PC-3 (cell line): ENCODE measurements around the gene NUAK2. TPM values are rescaled to one million over a fixed set of nuclear protein-coding genes. Genes with fewer than 3 reads are reported as not detected.

Source experiments
- ATAC-seq: fragments of 200-7000 bp; cut with Tn5 transposase; 2 replicates; pipeline ENCODE4 v1.9.1; 2020; ENCODE audit warnings: mild to moderate bottlenecking, moderate library complexity
- BruUV-seq: library from RNA; stranded (reverse); fragments of 400-500 nt; replicated peaks from 2 replicates; lab custom pipeline; 2021; lab: Mats Ljungman, UMichigan
- CTCF ChIA-PET: fragments of 300-600 bp; sonication (Branson Sonifier 250); formaldehyde crosslinking; loops from one replicate; lab custom pipeline; 2022; ENCODE audit warnings: antibody characterized with exemption; lab: Charles Lee
- POLR2A ChIA-PET: fragments of 300-600 bp; sonication (Branson Sonifier 250); formaldehyde crosslinking; loops from one replicate; lab custom pipeline; 2022; ENCODE audit warnings: antibody characterized with exemption; ENCODE audit not compliant: unreplicated experiment; lab: Charles Lee
- DNase-seq: peaks from one replicate; pipeline ENCODE4 v3.0.0-alpha.2; 2015
- H2AFZ ChIP-seq: fragments of 300-600 bp; sonication (generic); 2 replicates; pipeline ENCODE4 v1.6.0; 2016; ENCODE audit warnings: antibody characterized with exemption, low read length
- H3F3A ChIP-seq: fragments of 300-600 bp; sonication (generic); one replicate; pipeline ENCODE4 v1.6.0; 2017; ENCODE audit warnings: antibody characterized with exemption, low read length, control low read depth, mild to moderate bottlenecking; ENCODE audit not compliant: unreplicated experiment
- H3K27ac ChIP-seq: fragments of 300-600 bp; sonication (generic); 2 replicates; pipeline ENCODE4 v1.5.1; 2016; ENCODE audit warnings: mild to moderate bottlenecking, low read length
- H3K27me3 ChIP-seq: fragments of 300-600 bp; sonication (generic); 2 replicates; pipeline ENCODE4 v1.6.1; 2016; ENCODE audit warnings: low read length, mixed read lengths
- H3K36me3 ChIP-seq: fragments of 300-600 bp; sonication (generic); 2 replicates; pipeline ENCODE4 v1.6.1; 2016; ENCODE audit warnings: low read depth, mixed run types, low read length, mixed read lengths
- H3K4me1 ChIP-seq: fragments of 300-600 bp; sonication (generic); 2 replicates; pipeline ENCODE4 v1.5.1; 2016; ENCODE audit warnings: low read length; ENCODE audit not compliant: insufficient read depth
- H3K4me2 ChIP-seq: fragments of 300-600 bp; sonication (generic); 2 replicates; pipeline ENCODE4 v1.6.0; 2016; ENCODE audit warnings: low read length
- H3K4me3 ChIP-seq: fragments of 300-600 bp; sonication (generic); 2 replicates; pipeline ENCODE4 v1.5.1; 2016; ENCODE audit warnings: mild to moderate bottlenecking, low read length, mixed read lengths
- H3K79me2 ChIP-seq: fragments of 300-600 bp; sonication (generic); 2 replicates; pipeline ENCODE4 v1.6.1; 2017; ENCODE audit warnings: low read length, mixed read lengths
- H3K9ac ChIP-seq: fragments of 300-600 bp; sonication (generic); 2 replicates; pipeline ENCODE4 v1.6.0; 2016; ENCODE audit warnings: mild to moderate bottlenecking, low read length
- H3K9me2 ChIP-seq: fragments of 300-600 bp; sonication (generic); replicated peaks from 2 replicates; pipeline ENCODE4 v1.6.1; 2016; ENCODE audit warnings: mixed run types, low read length, mixed read lengths
- H3K9me3 ChIP-seq: fragments of 300-600 bp; sonication (generic); 2 replicates; pipeline ENCODE4 v1.6.1; 2016; ENCODE audit warnings: low read length, mixed read lengths
- H4K20me1 ChIP-seq: fragments of 300-600 bp; sonication (generic); 2 replicates; pipeline ENCODE4 v1.6.1; 2016; ENCODE audit warnings: low read length, mixed read lengths
- EZH2 ChIP-seq: fragments of 300-600 bp; sonication (generic); IDR thresholded peaks from one replicate; pipeline ENCODE4 v1.6.1; 2017; ENCODE audit warnings: antibody characterized with exemption, mild to moderate bottlenecking, low read length; ENCODE audit not compliant: unreplicated experiment
- EZH2phosphoT487 ChIP-seq: fragments of 300-600 bp; sonication (generic); IDR thresholded peaks from 2 replicates; pipeline ENCODE4 v1.6.1; 2018; ENCODE audit warnings: mild to moderate bottlenecking, antibody characterized with exemption, low read length, borderline replicate concordance
- intact Hi-C: fragments of 100-400 bp; cut with micrococcal nuclease; formaldehyde crosslinking; loops from 2 replicates; pipeline ENCODE4 v1.9.0; 2023
- total RNA-seq: library from RNA; depleted of rRNA; stranded (reverse); fragments of >200 nt; gene quantifications from 2 replicates; pipeline ENCODE4 v1.2.3, GENCODE V29; 2014
- TF ChIP-seq, protein P1 (sequence below): fragments of 300-600 bp; sonication (generic); conservative IDR thresholded peaks from 2 replicates; pipeline ENCODE4 v1.5.1; 2017; ENCODE audit warnings: antibody characterized with exemption, low read depth, mild to moderate bottlenecking, low read length

Gene NUAK2
- total RNA-seq, 1 experiment from 2014 or later = 3.8 TPM

- H3K4me3 ChIP-seq = no peak overlapping the region
- H3K79me2 ChIP-seq = no peaks in the 10 kb centered on the region
- H4K20me1 ChIP-seq = no peaks in the 10 kb centered on the region
- H3F3A ChIP-seq = no peaks in the 10 kb centered on the region
- H2AFZ ChIP-seq = no peak overlapping the region
- POLR2A ChIA-PET = no interaction called here
- H3K36me3 ChIP-seq = no peaks in the 10 kb centered on the region; the same call in 1 of the 2 replicates
- no peaks in the 10 kb centered on the region for H3K4me1 ChIP-seq
- no peak overlapping the region for H3K4me2 ChIP-seq
- H3K27me3 ChIP-seq = no peaks in the 10 kb centered on the region
- BruUV-seq = no TSS peak
- no peaks in the 10 kb centered on the region for H3K9me3 ChIP-seq
- no peak for DNase-seq
- H3K27ac ChIP-seq = no peak overlapping the region
- TF ChIP-seq EZH2 (no peak), EZH2phosphoT487 (no peak)
- TF ChIP-seq, protein P1, sequence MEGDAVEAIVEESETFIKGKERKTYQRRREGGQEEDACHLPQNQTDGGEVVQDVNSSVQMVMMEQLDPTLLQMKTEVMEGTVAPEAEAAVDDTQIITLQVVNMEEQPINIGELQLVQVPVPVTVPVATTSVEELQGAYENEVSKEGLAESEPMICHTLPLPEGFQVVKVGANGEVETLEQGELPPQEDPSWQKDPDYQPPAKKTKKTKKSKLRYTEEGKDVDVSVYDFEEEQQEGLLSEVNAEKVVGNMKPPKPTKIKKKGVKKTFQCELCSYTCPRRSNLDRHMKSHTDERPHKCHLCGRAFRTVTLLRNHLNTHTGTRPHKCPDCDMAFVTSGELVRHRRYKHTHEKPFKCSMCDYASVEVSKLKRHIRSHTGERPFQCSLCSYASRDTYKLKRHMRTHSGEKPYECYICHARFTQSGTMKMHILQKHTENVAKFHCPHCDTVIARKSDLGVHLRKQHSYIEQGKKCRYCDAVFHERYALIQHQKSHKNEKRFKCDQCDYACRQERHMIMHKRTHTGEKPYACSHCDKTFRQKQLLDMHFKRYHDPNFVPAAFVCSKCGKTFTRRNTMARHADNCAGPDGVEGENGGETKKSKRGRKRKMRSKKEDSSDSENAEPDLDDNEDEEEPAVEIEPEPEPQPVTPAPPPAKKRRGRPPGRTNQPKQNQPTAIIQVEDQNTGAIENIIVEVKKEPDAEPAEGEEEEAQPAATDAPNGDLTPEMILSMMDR = no peak
- ATAC-seq = no peak
- H3K9ac ChIP-seq = no peak overlapping the region
- intact Hi-C loops = no loop called here
- CTCF ChIA-PET = interaction anchor here (0.6 to 2.2 kb wide), 2 partner anchors 17 to 105 kb away, joined by 3 to 13 read pairs; no protein-coding TSS in a partner anchor
- H3K9me2 ChIP-seq = no peaks in the 10 kb centered on the region
These were observed 15.9 kb upstream of the NUAK2 start for GRCh38 chr1:205337481-205337880.

DNA sequence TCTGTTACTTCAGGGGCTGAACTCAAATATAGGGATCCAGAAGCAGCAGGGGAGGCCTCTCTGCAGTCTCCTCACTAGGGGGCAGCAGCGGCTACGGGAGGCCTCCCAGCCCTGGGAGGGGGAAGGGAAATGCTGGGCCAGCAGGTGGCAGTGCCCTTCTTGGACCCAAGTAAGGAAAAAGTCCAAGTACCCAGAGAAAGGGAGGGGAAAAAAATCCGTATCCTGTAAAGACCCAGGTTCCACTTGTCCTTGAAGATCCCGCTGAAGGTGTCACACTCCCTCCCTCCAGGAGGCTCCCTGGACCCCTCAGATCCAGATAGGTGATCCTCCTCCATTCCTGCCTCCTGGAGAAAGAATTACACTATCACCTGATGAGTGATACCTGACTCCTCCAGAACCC, 14.1 kb upstream of the NUAK2 start:
- Histone ChIP-seq H3K9me3 (no peaks in the 10 kb centered on the region), H4K20me1 (no peaks in the 10 kb centered on the region), H2AFZ (no peak overlapping the region), H3F3A (no peaks in the 10 kb centered on the region), H3K27ac (no peak overlapping the region), H3K4me1 (no peaks in the 10 kb centered on the region), H3K79me2 (no peaks in the 10 kb centered on the region), H3K4me3 (no peak overlapping the region), H3K27me3 (no peaks in the 10 kb centered on the region), H3K36me3 (no peaks in the 10 kb centered on the region; the same call in 1 of the 2 replicates), H3K9ac (no peak overlapping the region), H3K4me2 (no peak overlapping the region), H3K9me2 (no peaks in the 10 kb centered on the region)
- POLR2A ChIA-PET = no interaction called here
- TF ChIP-seq, protein P1 = peak; percentile 99
- TF ChIP-seq EZH2phosphoT487 (no peak), EZH2 (no peak)
- DNase-seq (peak; percentile 93), ATAC-seq (peak; percentile 98)
- CTCF ChIA-PET = interaction anchor here (0.5 to 2.2 kb wide), 15 partner anchors 10 to 188 kb away, joined by 3 to 13 read pairs (median 5); no protein-coding TSS in a partner anchor
- BruUV-seq = no TSS peak
- intact Hi-C loops = loop anchor here (1.0 kb wide), 2 partner anchors 150 to 189 kb away; no protein-coding TSS in a partner anchor
